ENCODE data around the gene ZNF330. TPM values are rescaled to one million over a fixed set of nuclear protein-coding genes. Genes with fewer than 3 reads are reported as not detected.

ZNF330 gene
- total RNA-seq, 1 experiment from 2014 or later, result 18.9 TPM

DNA sequence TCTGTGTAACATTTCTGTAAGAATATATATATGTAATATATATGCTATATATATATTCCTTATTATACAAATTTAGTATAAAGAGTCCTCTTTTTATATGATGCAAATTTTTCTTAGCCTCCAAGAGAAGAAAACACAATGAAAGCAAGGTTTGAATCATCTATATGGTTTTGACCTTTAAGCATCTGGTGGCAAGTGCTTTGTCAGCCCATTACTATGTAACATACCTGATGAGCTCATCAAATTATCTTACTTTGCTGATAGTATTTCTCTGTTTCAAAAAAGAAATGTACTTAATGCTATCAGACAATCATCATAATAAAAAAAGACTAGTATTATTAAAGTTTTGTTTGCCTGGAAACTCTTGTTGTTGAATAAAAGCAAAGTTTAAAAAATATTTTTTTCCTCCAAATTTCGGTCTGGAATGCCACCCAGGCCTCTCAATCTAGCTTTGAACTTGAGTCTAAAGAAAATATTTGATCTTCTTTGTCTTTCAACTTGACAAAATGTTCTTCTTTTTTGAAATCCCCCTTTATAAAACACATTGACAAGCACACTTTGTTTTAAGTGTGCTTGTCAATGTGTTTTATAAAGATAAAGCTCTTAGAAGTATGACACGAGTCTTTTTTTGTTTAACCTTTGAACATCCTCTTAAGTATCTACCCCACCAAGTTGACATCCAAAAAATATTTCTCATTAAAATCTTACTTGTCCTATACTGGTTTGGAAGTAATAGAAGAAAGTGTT lies 26.2 kb downstream of the ZNF330 start:
- H3K4me3 ChIP-seq (ENCODE audit: low read depth in 2 of 2, low read length in 2 of 2), result no peak overlapping the region
- CTCF ChIA-PET, result no interaction called here
- POLR2A ChIA-PET, result no interaction called here
- TF ChIP-seq, protein P1, sequence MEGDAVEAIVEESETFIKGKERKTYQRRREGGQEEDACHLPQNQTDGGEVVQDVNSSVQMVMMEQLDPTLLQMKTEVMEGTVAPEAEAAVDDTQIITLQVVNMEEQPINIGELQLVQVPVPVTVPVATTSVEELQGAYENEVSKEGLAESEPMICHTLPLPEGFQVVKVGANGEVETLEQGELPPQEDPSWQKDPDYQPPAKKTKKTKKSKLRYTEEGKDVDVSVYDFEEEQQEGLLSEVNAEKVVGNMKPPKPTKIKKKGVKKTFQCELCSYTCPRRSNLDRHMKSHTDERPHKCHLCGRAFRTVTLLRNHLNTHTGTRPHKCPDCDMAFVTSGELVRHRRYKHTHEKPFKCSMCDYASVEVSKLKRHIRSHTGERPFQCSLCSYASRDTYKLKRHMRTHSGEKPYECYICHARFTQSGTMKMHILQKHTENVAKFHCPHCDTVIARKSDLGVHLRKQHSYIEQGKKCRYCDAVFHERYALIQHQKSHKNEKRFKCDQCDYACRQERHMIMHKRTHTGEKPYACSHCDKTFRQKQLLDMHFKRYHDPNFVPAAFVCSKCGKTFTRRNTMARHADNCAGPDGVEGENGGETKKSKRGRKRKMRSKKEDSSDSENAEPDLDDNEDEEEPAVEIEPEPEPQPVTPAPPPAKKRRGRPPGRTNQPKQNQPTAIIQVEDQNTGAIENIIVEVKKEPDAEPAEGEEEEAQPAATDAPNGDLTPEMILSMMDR (IDR thresholded peaks at IDR 0.05), result no peak
- TF ChIP-seq POLR2AphosphoS5 (IDR thresholded peaks at IDR 0.05; ENCODE audit: low read depth, low read length) (no peak), TCF7L2 (IDR thresholded peaks at IDR 0.05; ENCODE audit: low read depth, low read length) (no peak), SIN3A (IDR thresholded peaks at IDR 0.05; ENCODE audit: borderline replicate concordance, insufficient read depth, low read depth, low read length) (no peak)
- TF ChIP-seq, protein P2, sequence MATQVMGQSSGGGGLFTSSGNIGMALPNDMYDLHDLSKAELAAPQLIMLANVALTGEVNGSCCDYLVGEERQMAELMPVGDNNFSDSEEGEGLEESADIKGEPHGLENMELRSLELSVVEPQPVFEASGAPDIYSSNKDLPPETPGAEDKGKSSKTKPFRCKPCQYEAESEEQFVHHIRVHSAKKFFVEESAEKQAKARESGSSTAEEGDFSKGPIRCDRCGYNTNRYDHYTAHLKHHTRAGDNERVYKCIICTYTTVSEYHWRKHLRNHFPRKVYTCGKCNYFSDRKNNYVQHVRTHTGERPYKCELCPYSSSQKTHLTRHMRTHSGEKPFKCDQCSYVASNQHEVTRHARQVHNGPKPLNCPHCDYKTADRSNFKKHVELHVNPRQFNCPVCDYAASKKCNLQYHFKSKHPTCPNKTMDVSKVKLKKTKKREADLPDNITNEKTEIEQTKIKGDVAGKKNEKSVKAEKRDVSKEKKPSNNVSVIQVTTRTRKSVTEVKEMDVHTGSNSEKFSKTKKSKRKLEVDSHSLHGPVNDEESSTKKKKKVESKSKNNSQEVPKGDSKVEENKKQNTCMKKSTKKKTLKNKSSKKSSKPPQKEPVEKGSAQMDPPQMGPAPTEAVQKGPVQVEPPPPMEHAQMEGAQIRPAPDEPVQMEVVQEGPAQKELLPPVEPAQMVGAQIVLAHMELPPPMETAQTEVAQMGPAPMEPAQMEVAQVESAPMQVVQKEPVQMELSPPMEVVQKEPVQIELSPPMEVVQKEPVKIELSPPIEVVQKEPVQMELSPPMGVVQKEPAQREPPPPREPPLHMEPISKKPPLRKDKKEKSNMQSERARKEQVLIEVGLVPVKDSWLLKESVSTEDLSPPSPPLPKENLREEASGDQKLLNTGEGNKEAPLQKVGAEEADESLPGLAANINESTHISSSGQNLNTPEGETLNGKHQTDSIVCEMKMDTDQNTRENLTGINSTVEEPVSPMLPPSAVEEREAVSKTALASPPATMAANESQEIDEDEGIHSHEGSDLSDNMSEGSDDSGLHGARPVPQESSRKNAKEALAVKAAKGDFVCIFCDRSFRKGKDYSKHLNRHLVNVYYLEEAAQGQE (IDR thresholded peaks at IDR 0.05; ENCODE audit: insufficient read depth in 1 of 2, low read depth in 2 of 2, low read length in 1 of 2), result no peak
- H3K36me3 ChIP-seq (ENCODE audit: control insufficient read depth, insufficient read depth, low read length), result no peaks in the 10 kb centered on the region
- no TSS peak for BruUV-seq (replicated peaks)
- ATAC-seq (no peak), DNase-seq (ENCODE audit: low read depth, low spot score) (no peak)
- no peak overlapping the region for H3K27ac ChIP-seq (ENCODE audit: low read length)
- in situ Hi-C loops (cut with HindIII; ENCODE audit: low pct_unique_long_range_greater_than_20kb, low sequenced_read_pairs), result no loop called here
- H3K4me1 ChIP-seq (ENCODE audit: control insufficient read depth, insufficient read depth, low read length), result no peaks in the 10 kb centered on the region
- no peaks in the 10 kb centered on the region for H3K27me3 ChIP-seq (ENCODE audit: control insufficient read depth, insufficient read depth, low read length)
- H3K9me3 ChIP-seq (ENCODE audit: control insufficient read depth, insufficient read depth, low read depth, low read length), result no peaks in the 10 kb centered on the region
- intact Hi-C loops (cut with micrococcal nuclease; ENCODE audit: unreplicated experiment), result no loop called here

DNA sequence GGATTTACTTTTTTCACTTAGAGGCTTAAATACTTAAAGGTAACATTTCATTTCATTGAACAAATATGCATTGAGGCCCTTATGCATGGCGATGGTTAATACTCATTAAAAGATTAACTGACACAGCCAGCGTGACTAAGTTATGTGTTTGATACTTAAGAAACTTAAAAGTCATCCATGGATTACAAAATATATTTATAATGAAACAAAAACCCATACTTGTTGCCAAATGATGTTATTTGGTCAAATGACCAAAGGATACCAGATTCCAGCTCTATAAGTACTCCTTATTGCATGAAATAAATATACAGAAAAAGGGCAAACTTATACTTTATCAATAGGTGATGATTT lies 26.7 kb downstream of the ZNF330 start:
- H3K36me3 ChIP-seq (ENCODE audit: control insufficient read depth, insufficient read depth, low read length), result no peaks in the 10 kb centered on the region
- H3K27me3 ChIP-seq (ENCODE audit: control insufficient read depth, insufficient read depth, low read length), result no peaks in the 10 kb centered on the region
- CTCF ChIA-PET, result no interaction called here
- TF ChIP-seq, protein P2 (IDR thresholded peaks at IDR 0.05; ENCODE audit: insufficient read depth in 1 of 2, low read depth in 2 of 2, low read length in 1 of 2), result no peak
- TF ChIP-seq, protein P1 (IDR thresholded peaks at IDR 0.05), result no peak
- TF ChIP-seq TCF7L2 (IDR thresholded peaks at IDR 0.05; ENCODE audit: low read depth, low read length), result no peak
- TF ChIP-seq POLR2AphosphoS5 (IDR thresholded peaks at IDR 0.05; ENCODE audit: low read depth, low read length), result no peak
- TF ChIP-seq SIN3A (IDR thresholded peaks at IDR 0.05; ENCODE audit: borderline replicate concordance, insufficient read depth, low read depth, low read length), result no peak
- BruUV-seq (replicated peaks), result no TSS peak
- no peaks in the 10 kb centered on the region for H3K4me1 ChIP-seq (ENCODE audit: control insufficient read depth, insufficient read depth, low read length)
- no peak overlapping the region for H3K4me3 ChIP-seq (ENCODE audit: low read depth in 2 of 2, low read length in 2 of 2)
- in situ Hi-C loops (cut with HindIII; ENCODE audit: low pct_unique_long_range_greater_than_20kb, low sequenced_read_pairs) (no loop called here), intact Hi-C loops (cut with micrococcal nuclease; ENCODE audit: unreplicated experiment) (no loop called here)
- no peak for ATAC-seq
- POLR2A ChIA-PET, result no interaction called here
- no peak for DNase-seq (ENCODE audit: low read depth, low spot score)
- no peaks in the 10 kb centered on the region for H3K9me3 ChIP-seq (ENCODE audit: control insufficient read depth, insufficient read depth, low read depth, low read length)
- H3K27ac ChIP-seq (ENCODE audit: low read length), result no peak overlapping the region
